NT2/D1 (cell line): ENCODE data around the gene RSPO4.

Experiments
- DNase-seq: peaks from one replicate; pipeline ENCODE4 v3.0.0-alpha.2; 2011; ENCODE audit warnings: low read depth, low spot score
- H3K27me3 ChIP-seq: 2 replicates; pipeline ENCODE4 v1.6.0; 2011; ENCODE audit warnings: mild to moderate bottlenecking; ENCODE audit not compliant: insufficient read length, insufficient read depth
- H3K36me3 ChIP-seq: 2 replicates; pipeline ENCODE4 v1.6.1; 2011; ENCODE audit warnings: mild to moderate bottlenecking, low read length, mixed read lengths; ENCODE audit not compliant: insufficient read depth, insufficient read length
- H3K4me1 ChIP-seq: 2 replicates; pipeline ENCODE4 v1.5.1; 2011; ENCODE audit not compliant: insufficient read depth, insufficient read length
- H3K4me3 ChIP-seq: 2 replicates; pipeline ENCODE4 v1.5.1; 2011; ENCODE audit warnings: low read depth; ENCODE audit not compliant: insufficient read length
- H3K9ac ChIP-seq: 2 replicates; pipeline ENCODE4 v1.6.0; 2011; ENCODE audit warnings: low read depth; ENCODE audit not compliant: insufficient read length
- H3K9me3 ChIP-seq: 2 replicates; pipeline ENCODE4 v1.5.1; 2011; ENCODE audit warnings: mild to moderate bottlenecking, low read length; ENCODE audit not compliant: insufficient read depth
- SUZ12 ChIP-seq: IDR thresholded peaks from 2 replicates; pipeline ENCODE4 v1.6.1; 2011; ENCODE audit not compliant: insufficient read length, insufficient read depth; ENCODE audit errors: extremely low read depth
- YY1 ChIP-seq: IDR thresholded peaks from 2 replicates; pipeline ENCODE4 v1.6.1; 2011; ENCODE audit not compliant: insufficient read length, insufficient read depth
- ZNF274 ChIP-seq: IDR thresholded peaks from 2 replicates; pipeline ENCODE4 v1.6.1; 2011; ENCODE audit warnings: mild to moderate bottlenecking, low read depth, low read length

RSPO4 gene

DNA sequence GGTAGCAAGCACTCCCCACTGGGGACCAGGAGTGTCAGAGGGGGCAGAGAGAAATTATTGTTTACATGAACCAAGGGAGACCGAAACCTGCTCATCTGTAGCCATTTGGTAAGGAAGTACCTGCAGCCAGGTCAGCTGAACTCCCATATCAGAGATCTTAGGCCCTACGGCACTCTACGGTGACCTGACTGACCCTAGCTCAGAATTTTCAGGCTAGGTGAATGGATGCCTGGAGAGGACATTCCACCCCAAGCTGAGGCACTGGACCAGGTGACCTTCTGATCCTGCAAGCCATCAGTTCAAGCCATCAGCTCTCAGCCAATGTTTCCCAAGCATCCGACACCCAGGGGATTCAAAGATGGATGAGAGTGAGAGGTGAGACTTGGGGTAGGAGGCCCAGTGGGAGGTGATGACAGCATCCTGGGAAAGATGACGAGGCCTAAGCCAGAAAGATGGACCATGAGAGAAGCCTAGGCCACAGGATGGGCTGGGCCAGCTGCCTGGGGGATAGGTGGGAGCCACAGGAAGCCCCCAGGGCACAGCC, 88.7 kb downstream of the RSPO4 start:
- H3K9me3 ChIP-seq: no peaks in the 10 kb centered on the region
- H3K4me3 ChIP-seq: no peak overlapping the region
- H3K4me1 ChIP-seq: peaks cover 3% of the 10 kb centered on the region
- TF ChIP-seq YY1 (no peak), SUZ12 (no peak), ZNF274 (no peak)
- no peak overlapping the region for H3K9ac ChIP-seq
- no peaks in the 10 kb centered on the region for H3K27me3 ChIP-seq
- H3K36me3 ChIP-seq: no peaks in the 10 kb centered on the region
- DNase-seq: no peak

DNA sequence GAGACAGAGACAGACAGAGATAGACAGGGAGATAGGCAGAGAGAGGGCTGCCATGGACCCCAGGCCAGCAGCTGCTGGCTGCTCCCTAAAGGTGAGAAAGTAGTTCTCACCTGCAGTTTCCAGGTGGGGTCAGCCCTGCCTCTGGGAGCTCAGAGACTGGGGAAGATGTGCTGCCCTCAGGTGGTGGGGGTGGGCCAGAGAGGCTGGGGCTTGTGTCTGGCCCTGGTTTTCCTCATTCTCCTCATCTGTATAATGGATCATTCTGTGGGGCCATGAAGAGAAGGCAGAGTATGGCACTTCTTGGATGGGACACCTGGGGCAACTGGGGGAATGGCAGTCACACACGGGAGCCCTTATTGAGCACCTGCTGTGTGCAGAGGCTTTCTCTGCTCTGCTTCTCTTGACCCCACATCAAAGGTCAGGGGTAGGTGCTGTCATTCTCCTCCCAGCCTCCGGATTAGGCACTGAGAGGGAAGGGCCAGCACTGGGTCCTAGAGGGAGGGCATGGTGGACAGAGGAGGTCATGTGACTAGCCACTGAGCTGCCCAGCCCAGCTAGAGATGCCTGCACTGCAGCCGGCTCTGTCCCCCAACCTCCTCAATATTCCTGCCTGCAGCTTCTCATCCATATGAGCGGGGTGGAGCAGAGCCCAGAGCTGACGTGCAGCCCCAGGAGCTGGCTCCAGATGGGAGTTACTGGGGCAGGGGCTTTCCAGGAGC, 90.1 kb downstream of the RSPO4 start:
- no peak for DNase-seq
- no peaks in the 10 kb centered on the region for H3K27me3 ChIP-seq
- no peak overlapping the region for H3K4me3 ChIP-seq
- no peak overlapping the region for H3K9ac ChIP-seq
- TF ChIP-seq ZNF274 (no peak), YY1 (no peak), SUZ12 (no peak)
- peaks cover 3% of the 10 kb centered on the region for H3K4me1 ChIP-seq
- H3K36me3 ChIP-seq: no peaks in the 10 kb centered on the region
- H3K9me3 ChIP-seq: no peaks in the 10 kb centered on the region

DNA sequence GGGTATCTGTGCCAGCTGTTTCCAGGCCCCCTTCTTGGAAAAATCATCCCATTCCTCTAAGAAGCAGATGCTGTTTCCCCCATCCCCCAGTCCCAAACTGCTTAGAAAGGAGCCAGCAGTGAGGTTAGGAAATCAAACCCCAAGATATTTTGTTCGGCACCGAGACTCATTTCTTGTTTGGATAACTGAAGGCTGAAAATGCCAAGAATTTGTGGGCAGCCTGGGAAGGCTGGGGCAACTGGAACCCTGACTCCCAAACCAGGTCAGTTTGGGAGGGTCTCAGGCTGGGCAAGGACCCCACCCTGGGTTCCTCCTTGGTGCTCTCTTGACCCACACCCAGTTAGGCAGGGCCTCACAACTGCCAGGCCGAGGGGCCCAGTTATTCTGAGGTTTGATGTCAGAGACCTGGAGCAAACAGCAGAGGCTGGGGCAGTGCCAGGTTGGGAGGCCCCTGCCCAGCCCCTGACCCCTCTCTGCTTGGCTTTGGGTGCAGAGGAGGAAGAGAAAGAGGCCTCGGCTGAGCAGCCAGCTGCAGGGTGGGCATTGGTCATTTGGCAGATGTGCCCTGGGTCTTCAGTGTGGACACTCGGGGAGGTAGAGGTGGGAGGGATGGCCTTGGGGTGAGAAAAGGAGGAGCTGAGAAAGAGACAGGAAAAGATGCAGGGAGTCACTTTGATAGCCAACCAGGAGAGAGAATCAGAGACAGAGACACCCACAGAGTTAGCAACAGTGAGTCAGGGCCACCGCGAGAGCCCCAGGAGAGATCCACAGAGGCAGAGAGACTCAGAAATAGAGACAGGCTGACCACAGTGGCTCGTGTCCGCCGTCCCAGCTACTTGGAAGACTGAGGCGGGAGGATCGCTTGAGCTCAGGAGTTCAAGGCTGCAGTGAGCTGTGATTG, 91.0 kb downstream of the RSPO4 start:
- no peak overlapping the region for H3K9ac ChIP-seq
- H3K27me3 ChIP-seq: no peaks in the 10 kb centered on the region
- no peaks in the 10 kb centered on the region for H3K9me3 ChIP-seq
- TF ChIP-seq SUZ12: no peak
- TF ChIP-seq YY1: no peak
- TF ChIP-seq ZNF274: no peak
- no peak overlapping the region for H3K4me3 ChIP-seq
- H3K4me1 ChIP-seq: no peaks in the 10 kb centered on the region
- H3K36me3 ChIP-seq: no peaks in the 10 kb centered on the region
- DNase-seq: no peak

DNA sequence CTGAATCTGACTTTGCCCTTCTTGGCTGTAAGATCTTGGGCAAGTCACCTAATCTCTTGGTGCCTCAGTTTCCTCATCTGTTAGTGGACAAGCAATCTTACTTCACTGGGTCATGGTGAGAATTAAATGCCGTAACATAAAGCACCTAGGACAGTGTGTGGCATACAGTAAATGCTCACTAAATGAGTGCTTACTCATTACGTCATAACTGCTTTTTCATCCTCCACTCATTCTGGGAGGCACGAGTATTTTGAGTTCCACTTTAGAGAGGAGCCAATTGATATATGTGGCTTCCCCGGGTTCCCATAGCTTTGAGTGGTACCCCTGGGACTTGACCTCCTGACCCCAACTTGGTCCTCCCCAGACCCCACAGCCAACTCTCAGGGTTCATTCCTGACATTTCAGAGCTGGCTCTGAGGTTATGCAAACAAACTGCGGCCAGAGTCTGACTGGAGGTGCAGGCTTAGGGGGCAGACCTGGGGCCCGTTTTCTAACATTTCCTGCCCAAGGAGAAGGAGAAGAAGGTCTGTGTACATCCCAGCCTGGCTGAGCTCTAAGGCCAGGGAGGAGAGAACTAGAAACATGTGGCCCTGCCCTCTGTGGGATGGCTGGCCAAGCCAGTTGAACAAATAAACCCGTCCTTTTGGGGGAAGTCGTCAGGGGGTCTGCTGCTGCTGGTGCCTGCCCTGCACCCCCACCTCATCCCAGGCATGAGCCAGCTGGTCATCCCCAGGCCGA, 91.8 kb downstream of the RSPO4 start:
- no peak overlapping the region for H3K4me3 ChIP-seq
- H3K27me3 ChIP-seq: no peaks in the 10 kb centered on the region
- no peaks in the 10 kb centered on the region for H3K4me1 ChIP-seq
- DNase-seq: no peak
- H3K9ac ChIP-seq: no peak overlapping the region
- H3K9me3 ChIP-seq: no peaks in the 10 kb centered on the region
- no peaks in the 10 kb centered on the region for H3K36me3 ChIP-seq
- no peak for TF ChIP-seq SUZ12
- no peak for TF ChIP-seq ZNF274
- TF ChIP-seq YY1: no peak

DNA sequence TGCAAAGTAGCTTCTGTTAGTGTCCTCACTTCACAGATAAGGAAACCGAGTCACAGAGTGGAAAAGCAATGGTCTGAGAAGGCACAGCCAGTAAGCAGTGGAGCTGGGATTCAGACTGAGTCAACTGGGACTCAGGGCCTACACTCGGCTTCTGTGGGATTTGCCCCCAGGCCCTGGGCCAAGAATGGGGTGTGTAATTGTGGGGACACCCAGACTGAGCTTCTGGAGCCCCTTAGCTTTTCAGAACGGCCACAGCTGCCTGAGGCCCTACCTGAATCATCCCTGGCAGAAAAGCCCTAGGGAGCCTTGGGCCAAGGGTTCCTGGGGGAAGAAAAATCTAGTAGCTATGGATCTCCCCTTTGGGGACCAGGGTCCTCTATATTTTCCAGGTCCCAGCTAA, 92.5 kb downstream of the RSPO4 start:
- Histone ChIP-seq H3K27me3 (no peaks in the 10 kb centered on the region), H3K4me1 (no peaks in the 10 kb centered on the region), H3K9ac (no peak overlapping the region), H3K4me3 (no peak overlapping the region), H3K36me3 (no peaks in the 10 kb centered on the region), H3K9me3 (no peaks in the 10 kb centered on the region)
- DNase-seq: no peak
- TF ChIP-seq ZNF274: no peak
- no peak for TF ChIP-seq YY1
- no peak for TF ChIP-seq SUZ12
